ENCODE results near the gene RASGRP1. TPM values are rescaled to one million over a fixed set of nuclear protein-coding genes. Genes with fewer than 3 reads are reported as not detected.

RASGRP1 gene
- total RNA-seq, 4 donors from 2014 or later, result 0.29 to 0.99 (median 0.66) TPM

- WGBS, result 85% methylated on average over 3 of the region's 3 CpGs
- no peak overlapping the region for H3K4me3 ChIP-seq
- no peaks in the 10 kb centered on the region for H3K36me3 ChIP-seq
- DNase-seq (ENCODE audit: extremely low spot score), result no peak
- no peaks in the 10 kb centered on the region for H3K4me1 ChIP-seq
- H3K9me3 ChIP-seq, result peaks cover 0 to 6% (median 0%) of the 10 kb centered on the region in 4 donors
- no peak overlapping the region for H3K27ac ChIP-seq (replicated peaks in 1 of 4)
- intact Hi-C loops (cut with DNase I), result no loop called here
- no peak for TF ChIP-seq CTCF (IDR thresholded peaks at IDR 0.05)
- no peak for TF ChIP-seq EP300 (IDR thresholded peaks at IDR 0.05)
- TF ChIP-seq POLR2A (IDR thresholded peaks at IDR 0.05; ENCODE audit: low read depth), result no peak
- no peak for TF ChIP-seq POLR2AphosphoS5 (IDR thresholded peaks at IDR 0.05)
- peaks cover 0 to 22% (median 0%) of the 10 kb centered on the region in 4 donors for H3K27me3 ChIP-seq
Observed at GRCh38 chr15:38576837-38577236, 12.2 kb upstream of the RASGRP1 start.

GRCh38 chr15:38576261-38576660 is 11.6 kb upstream of the RASGRP1 start:
- intact Hi-C loops (cut with DNase I), result no loop called here
- DNase-seq (ENCODE audit: extremely low spot score), result no peak
- Histone ChIP-seq H3K27me3 (peaks cover 0 to 20% (median 0%) of the 10 kb centered on the region in 4 donors), H3K4me1 (no peaks in the 10 kb centered on the region), H3K36me3 (no peaks in the 10 kb centered on the region), H3K27ac (replicated peaks in 1 of 4) (no peak overlapping the region), H3K9me3 (peaks cover 0 to 4% (median 0%) of the 10 kb centered on the region in 4 donors), H3K4me3 (no peak overlapping the region)
- TF ChIP-seq POLR2A (IDR thresholded peaks at IDR 0.05; ENCODE audit: low read depth), result no peak
- no peak for TF ChIP-seq CTCF (IDR thresholded peaks at IDR 0.05)
- TF ChIP-seq POLR2AphosphoS5 (IDR thresholded peaks at IDR 0.05), result no peak
- WGBS, result 89% methylated on average over 1 of the region's 1 CpG

- DNase-seq (ENCODE audit: extremely low spot score), result peak; percentile 84
- 66% methylated on average over 11 of the region's 16 CpGs for WGBS
- Histone ChIP-seq H3K4me3 (no peak overlapping the region), H3K4me1 (peaks cover 4 to 16% (median 15%) of the 10 kb centered on the region in 4 donors), H3K27me3 (peaks cover 0 to 37% (median 5%) of the 10 kb centered on the region in 4 donors), H3K9me3 (no peaks in the 10 kb centered on the region), H3K27ac (replicated peaks in 1 of 4) (no peak overlapping the region), H3K36me3 (no peaks in the 10 kb centered on the region)
- no peak for TF ChIP-seq POLR2AphosphoS5 (IDR thresholded peaks at IDR 0.05)
- TF ChIP-seq POLR2A (IDR thresholded peaks at IDR 0.05; ENCODE audit: low read depth), result no peak
- TF ChIP-seq EP300 (IDR thresholded peaks at IDR 0.05), result no peak
- no peak for TF ChIP-seq CTCF (IDR thresholded peaks at IDR 0.05)
- intact Hi-C loops (cut with DNase I), result no loop called here
Observed at GRCh38 chr15:38565287-38565670, 665 bp upstream of the RASGRP1 start.

GRCh38 chr15:38563723-38564519 is 693 bp downstream of the RASGRP1 start:
- DNase-seq (ENCODE audit: extremely low spot score), result peak; percentile 91
- 39% methylated on average over 14 of the region's 59 CpGs for WGBS
- Histone ChIP-seq H3K9me3 (no peaks in the 10 kb centered on the region), H3K27ac (replicated peaks in 1 of 4) (peak overlapping the region in 1 of 4 donors; percentile 39), H3K36me3 (no peaks in the 10 kb centered on the region), H3K4me3 (peak overlapping the region; percentile 57 to 67 (median 60)), H3K4me1 (peaks cover 4 to 16% (median 15%) of the 10 kb centered on the region in 4 donors), H3K27me3 (peaks cover 0 to 43% (median 5%) of the 10 kb centered on the region in 4 donors)
- intact Hi-C loops (cut with DNase I), result no loop called here
- TF ChIP-seq CTCF (IDR thresholded peaks at IDR 0.05) (peak; percentile 56 to 79 (median 73)), EP300 (IDR thresholded peaks at IDR 0.05) (no peak)
